Stimulated activated CD4-positive, alpha-beta T cell treated with anti-CD3 and anti-CD28 coated beads, TNF-alpha, amount 100 ng/mL, for 4 hours (primary cell): ENCODE data around the gene SLC25A43.
A peak's percentile ranks its signal among the peaks of the same experiment; 100 is the strongest.
"Not testable (repeated sequence)": the region's sequence is repeated elsewhere in the genome, so short reads cannot be mapped to it uniquely, and the experiment has no call there.

Experiments
- DNase-seq, 3 experiments: peaks; one replicate each; pipeline ENCODE4 v3.0.0-alpha.2; 2020; ENCODE audit warnings: low read depth in 3 of 3

The SLC25A43 gene

GRCh38 chrX:119398974-119399771, at the start of gene SLC25A43:
SLC25A43 (plus strand) TSS chrX:119399336; CDS start chrX:119399404, 68 bp downstream.
- peak in 2 of 3 experiments; percentile 1 to 10 for DNase-seq

GRCh38 chrX:119359618-119360382, 39.3 kb upstream of the SLC25A43 start:
- no peak for DNase-seq

- not testable (repeated sequence) for DNase-seq
These were observed 37.7 kb upstream of the SLC25A43 start for GRCh38 chrX:119361451-119361850.

GRCh38 chrX:119362074-119362473, 37.1 kb upstream of the SLC25A43 start:
- not testable (repeated sequence) for DNase-seq

- DNase-seq, result no peak
These were observed 35.7 kb upstream of the SLC25A43 start for GRCh38 chrX:119363391-119363790.

GRCh38 chrX:119371861-119372260, 27.3 kb upstream of the SLC25A43 start:
- DNase-seq, result not testable (repeated sequence)

- DNase-seq, result no peak
These were observed 24.4 kb upstream of the SLC25A43 start for GRCh38 chrX:119374736-119375135.

- no peak for DNase-seq
These were observed 23.6 kb upstream of the SLC25A43 start for GRCh38 chrX:119375561-119375960.

GRCh38 chrX:119376312-119376711, 22.8 kb upstream of the SLC25A43 start:
- DNase-seq, result no peak

GRCh38 chrX:119381349-119381944, 17.7 kb upstream of the SLC25A43 start:
- no peak for DNase-seq

- no peak for DNase-seq
These were observed 16.5 kb upstream of the SLC25A43 start for GRCh38 chrX:119382606-119383005.

GRCh38 chrX:119386685-119387084, 12.5 kb upstream of the SLC25A43 start:
- not testable (repeated sequence) for DNase-seq

- DNase-seq, result not testable (repeated sequence)
These were observed 11.7 kb upstream of the SLC25A43 start for GRCh38 chrX:119387426-119387825.

- DNase-seq, result no peak
These were observed 9.9 kb upstream of the SLC25A43 start for GRCh38 chrX:119389214-119389613.

- DNase-seq, result no peak
These were observed 9.2 kb upstream of the SLC25A43 start for GRCh38 chrX:119389871-119390501.

- DNase-seq, result no peak
These were observed 7.9 kb upstream of the SLC25A43 start for GRCh38 chrX:119391279-119391678.

GRCh38 chrX:119393144-119393543, 6.0 kb upstream of the SLC25A43 start:
- no peak for DNase-seq

GRCh38 chrX:119398587-119398973, 556 bp upstream of the SLC25A43 start:
- DNase-seq, result peak in 1 of 3 experiments; percentile 1

- DNase-seq, result no peak
These were observed 601 bp downstream of the SLC25A43 start for GRCh38 chrX:119399772-119400101.

- DNase-seq, result no peak
These were observed 2.4 kb downstream of the SLC25A43 start for GRCh38 chrX:119401569-119401968.

- no peak for DNase-seq
These were observed 3.5 kb downstream of the SLC25A43 start for GRCh38 chrX:119402588-119402987.

- DNase-seq, result no peak
These were observed 7.6 kb downstream of the SLC25A43 start for GRCh38 chrX:119406776-119407175.
